H1 (cell line): Measurements from ENCODE around the gene RPS28. TPM values are rescaled to one million over a fixed set of nuclear protein-coding genes. Genes with fewer than 3 reads are reported as not detected.

Experiments used
- POLR2A ChIP-seq, 2 experiments: IDR thresholded peaks; 1 replicate in 1 of 2; 2 replicates in 1 of 2; pipeline ENCODE4 v1.6.1; 2011; ENCODE audit warnings: low read depth in 2 of 2, low read length in 2 of 2, mild to moderate bottlenecking in 2 of 2; ENCODE audit errors: control extremely low read depth in 1 of 2
- polyA plus RNA-seq, 7 experiments: library from polyadenylated mRNA; depleted of rRNA in 3 of 7; stranded (reverse) in 5 of 7; unstranded in 2 of 7; fragments of >200 nt in 5 of 7; fragments of 200-250 nt in 2 of 7; gene quantifications; 1 replicate in 5 of 7; 2 replicates in 1 of 7; 4 replicates in 1 of 7; pipeline versions ENCODE4 v1.2.1 to v1.2.3, GENCODE V29; 2011 to 2013; ENCODE audit warnings: missing spikeins in 2 of 7, mixed read lengths in 2 of 7
- total RNA-seq: library from RNA; stranded (reverse); fragmentation: NEBNext Ultra II Directional; extraction: Animal tissue kit (Norgen Biotek cat#: 25700); gene quantifications from 2 replicates; pipeline ENCODE4 v1.2.1, GENCODE V29; 2021

Gene RPS28
- total and polyA plus RNA-seq, 2 of the 8 experiments (the other 6 are each of a cell fraction or from before 2014, with no cell fraction given) = 1,241 to 1,699 TPM

GRCh38 chr19:8335343-8336071 lies 14.2 kb downstream of the RPS28 start (continued):
- TF ChIP-seq POLR2A (IDR thresholded peaks at IDR 0.05; ENCODE audit: control extremely low read depth in 1 of 2, low read depth in 2 of 2, low read length in 2 of 2) = no peak
